ENCODE data around the gene HTR7.

Gene HTR7

DNA sequence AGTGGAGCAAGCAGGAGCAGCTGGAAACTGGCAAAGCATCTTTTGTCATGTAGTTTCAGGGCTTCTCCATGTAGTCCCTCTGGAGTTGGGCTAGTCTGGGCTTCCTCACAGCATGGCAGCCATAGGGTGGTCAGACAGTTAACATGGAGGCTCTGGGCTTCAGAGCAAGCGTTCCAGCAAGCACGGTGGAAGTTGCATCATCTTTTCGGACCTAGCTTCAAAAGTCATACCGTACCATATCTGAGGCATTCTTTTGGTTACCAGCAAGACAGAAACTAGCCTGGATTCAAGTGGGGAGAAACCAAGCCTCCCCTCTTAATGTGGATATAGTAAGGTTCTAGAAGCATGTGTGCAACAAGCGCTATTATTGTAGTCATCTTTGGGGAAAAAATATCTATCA lies 135.0 kb downstream of the HTR7 start:
- Histone ChIP-seq H3K27me3 (ENCODE audit: control insufficient read depth, insufficient read depth, low read length) (no peaks in the 10 kb centered on the region), H3K9ac (ENCODE audit: low read depth, low read length) (no peak overlapping the region), H3K4me1 (ENCODE audit: control insufficient read depth, insufficient read depth, low read length) (peaks cover 21% of the 10 kb centered on the region), H3K9me3 (ENCODE audit: control insufficient read depth, insufficient read depth, low read length) (no peaks in the 10 kb centered on the region), H3K36me3 (ENCODE audit: control insufficient read depth, insufficient read depth, low read length) (no peaks in the 10 kb centered on the region), H3K4me3 (ENCODE audit: low read depth, low read length) (no peak overlapping the region)

DNA sequence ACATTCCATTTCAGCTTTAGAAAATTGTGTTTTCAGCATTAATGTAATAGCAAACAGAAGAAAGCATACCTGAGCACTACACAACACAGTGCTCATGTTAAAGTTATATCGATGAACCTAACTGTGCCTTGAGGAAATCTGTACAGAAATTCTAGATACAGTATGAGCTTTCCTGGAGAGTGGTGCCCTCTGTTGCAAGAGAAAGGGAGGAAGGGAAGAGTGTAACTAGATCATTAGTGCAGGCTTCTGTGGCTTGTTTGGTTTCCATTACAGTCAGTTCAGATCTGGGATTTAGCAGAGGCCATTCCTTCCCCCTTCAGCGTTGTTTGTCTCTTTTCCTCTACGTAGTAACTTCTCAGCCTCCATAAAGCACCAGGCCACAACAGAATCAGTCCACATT lies 139.7 kb downstream of the HTR7 start:
- H3K9ac ChIP-seq (ENCODE audit: low read depth, low read length), result no peak overlapping the region
- no peaks in the 10 kb centered on the region for H3K27me3 ChIP-seq (ENCODE audit: control insufficient read depth, insufficient read depth, low read length)
- no peak overlapping the region for H3K4me3 ChIP-seq (ENCODE audit: low read depth, low read length)
- no peaks in the 10 kb centered on the region for H3K9me3 ChIP-seq (ENCODE audit: control insufficient read depth, insufficient read depth, low read length)
- no peaks in the 10 kb centered on the region for H3K36me3 ChIP-seq (ENCODE audit: control insufficient read depth, insufficient read depth, low read length)
- H3K4me1 ChIP-seq (ENCODE audit: control insufficient read depth, insufficient read depth, low read length), result peaks cover 2% of the 10 kb centered on the region

DNA sequence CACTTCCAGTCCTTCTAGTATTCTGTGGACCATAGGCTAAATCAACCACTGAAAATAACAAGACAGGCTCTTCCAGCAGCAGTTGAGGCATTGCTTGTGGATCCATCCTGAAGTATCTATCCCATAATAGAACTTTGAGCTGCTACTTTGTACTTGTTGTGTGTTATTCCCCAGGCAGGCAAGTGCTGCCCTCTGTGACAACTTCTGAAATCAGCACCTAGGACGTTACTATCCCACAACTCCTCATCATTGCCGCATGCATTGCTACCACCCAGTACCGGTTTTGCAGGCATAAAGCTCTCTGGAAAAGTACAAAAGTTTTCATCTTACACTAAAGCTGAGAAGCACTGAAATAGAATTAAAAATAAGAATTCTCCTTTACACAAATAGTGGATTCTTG lies 145.3 kb downstream of the HTR7 start:
- H3K36me3 ChIP-seq (ENCODE audit: control insufficient read depth, insufficient read depth, low read length), result no peaks in the 10 kb centered on the region
- H3K4me1 ChIP-seq (ENCODE audit: control insufficient read depth, insufficient read depth, low read length), result no peaks in the 10 kb centered on the region
- no peak overlapping the region for H3K9ac ChIP-seq (ENCODE audit: low read depth, low read length)
- H3K27me3 ChIP-seq (ENCODE audit: control insufficient read depth, insufficient read depth, low read length), result no peaks in the 10 kb centered on the region
- no peaks in the 10 kb centered on the region for H3K9me3 ChIP-seq (ENCODE audit: control insufficient read depth, insufficient read depth, low read length)
- H3K4me3 ChIP-seq (ENCODE audit: low read depth, low read length), result no peak overlapping the region

DNA sequence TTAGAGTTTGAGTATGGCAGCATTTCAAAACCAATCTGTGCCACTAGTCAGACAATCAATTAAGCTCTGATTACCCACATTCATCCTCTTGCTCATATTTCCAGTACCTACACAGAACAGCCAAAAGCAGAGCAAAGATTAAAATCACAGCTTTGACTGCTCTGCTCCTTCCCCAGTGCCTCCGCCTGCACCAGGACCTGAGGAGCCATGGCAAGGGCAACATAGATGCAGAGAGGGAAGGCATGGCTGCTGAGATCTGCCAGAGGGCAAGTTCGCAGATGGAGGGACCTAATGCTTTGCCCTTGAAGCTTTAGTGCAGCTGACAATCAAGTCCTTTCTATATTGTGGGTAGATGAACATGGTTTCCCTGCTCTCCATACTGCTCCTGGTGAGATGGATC lies 148.1 kb downstream of the HTR7 start:
- H3K36me3 ChIP-seq (ENCODE audit: control insufficient read depth, insufficient read depth, low read length), result no peaks in the 10 kb centered on the region
- H3K27me3 ChIP-seq (ENCODE audit: control insufficient read depth, insufficient read depth, low read length), result no peaks in the 10 kb centered on the region
- H3K9me3 ChIP-seq (ENCODE audit: control insufficient read depth, insufficient read depth, low read length), result no peaks in the 10 kb centered on the region
- no peaks in the 10 kb centered on the region for H3K4me1 ChIP-seq (ENCODE audit: control insufficient read depth, insufficient read depth, low read length)
- H3K4me3 ChIP-seq (ENCODE audit: low read depth, low read length), result no peak overlapping the region
- H3K9ac ChIP-seq (ENCODE audit: low read depth, low read length), result no peak overlapping the region

DNA sequence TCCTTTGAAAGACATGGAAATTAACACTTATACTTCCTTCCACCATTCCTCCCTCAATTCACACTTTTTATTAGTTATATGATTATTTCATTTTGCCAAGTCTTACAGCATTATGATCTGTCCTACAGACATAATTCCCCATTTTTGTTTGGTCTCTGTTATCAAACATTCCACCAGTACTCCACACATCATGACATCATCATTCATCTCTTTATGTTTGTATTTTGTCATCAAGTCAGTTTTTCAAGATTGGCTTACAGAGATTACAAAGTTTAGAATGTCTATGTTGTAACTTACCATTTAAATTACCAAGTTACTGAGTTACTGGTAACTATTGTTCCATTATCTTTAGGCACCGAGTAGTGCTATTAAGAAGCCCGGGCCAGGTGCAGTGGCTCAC lies 150.2 kb downstream of the HTR7 start:
- H3K27me3 ChIP-seq (ENCODE audit: control insufficient read depth, insufficient read depth, low read length), result no peaks in the 10 kb centered on the region
- H3K9ac ChIP-seq (ENCODE audit: low read depth, low read length), result no peak overlapping the region
- H3K36me3 ChIP-seq (ENCODE audit: control insufficient read depth, insufficient read depth, low read length), result no peaks in the 10 kb centered on the region
- no peak overlapping the region for H3K4me3 ChIP-seq (ENCODE audit: low read depth, low read length)
- H3K4me1 ChIP-seq (ENCODE audit: control insufficient read depth, insufficient read depth, low read length), result no peaks in the 10 kb centered on the region
- H3K9me3 ChIP-seq (ENCODE audit: control insufficient read depth, insufficient read depth, low read length), result no peaks in the 10 kb centered on the region

DNA sequence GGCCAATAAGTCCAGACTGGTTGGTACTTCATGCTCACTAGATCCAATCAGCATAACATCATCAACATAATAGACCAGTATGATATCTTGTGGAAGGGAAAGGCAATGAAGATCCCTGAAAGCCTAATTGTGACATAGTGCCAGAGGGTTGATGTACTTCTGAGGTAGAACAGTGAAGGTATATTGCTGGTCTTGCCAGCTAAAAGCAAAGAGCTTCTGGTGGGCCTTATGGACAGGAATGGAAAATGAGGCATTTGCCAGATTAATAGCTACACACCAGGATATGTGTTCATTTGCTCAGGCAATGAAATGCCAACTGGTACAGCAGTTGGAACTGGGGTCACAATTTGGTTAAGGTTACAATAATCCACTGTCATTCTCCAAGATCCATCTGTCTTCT lies 156.4 kb downstream of the HTR7 start:
- no peak overlapping the region for H3K9ac ChIP-seq (ENCODE audit: low read depth, low read length)
- H3K9me3 ChIP-seq (ENCODE audit: control insufficient read depth, insufficient read depth, low read length), result no peaks in the 10 kb centered on the region
- no peaks in the 10 kb centered on the region for H3K36me3 ChIP-seq (ENCODE audit: control insufficient read depth, insufficient read depth, low read length)
- H3K27me3 ChIP-seq (ENCODE audit: control insufficient read depth, insufficient read depth, low read length), result no peaks in the 10 kb centered on the region
- no peak overlapping the region for H3K4me3 ChIP-seq (ENCODE audit: low read depth, low read length)
- no peaks in the 10 kb centered on the region for H3K4me1 ChIP-seq (ENCODE audit: control insufficient read depth, insufficient read depth, low read length)

DNA sequence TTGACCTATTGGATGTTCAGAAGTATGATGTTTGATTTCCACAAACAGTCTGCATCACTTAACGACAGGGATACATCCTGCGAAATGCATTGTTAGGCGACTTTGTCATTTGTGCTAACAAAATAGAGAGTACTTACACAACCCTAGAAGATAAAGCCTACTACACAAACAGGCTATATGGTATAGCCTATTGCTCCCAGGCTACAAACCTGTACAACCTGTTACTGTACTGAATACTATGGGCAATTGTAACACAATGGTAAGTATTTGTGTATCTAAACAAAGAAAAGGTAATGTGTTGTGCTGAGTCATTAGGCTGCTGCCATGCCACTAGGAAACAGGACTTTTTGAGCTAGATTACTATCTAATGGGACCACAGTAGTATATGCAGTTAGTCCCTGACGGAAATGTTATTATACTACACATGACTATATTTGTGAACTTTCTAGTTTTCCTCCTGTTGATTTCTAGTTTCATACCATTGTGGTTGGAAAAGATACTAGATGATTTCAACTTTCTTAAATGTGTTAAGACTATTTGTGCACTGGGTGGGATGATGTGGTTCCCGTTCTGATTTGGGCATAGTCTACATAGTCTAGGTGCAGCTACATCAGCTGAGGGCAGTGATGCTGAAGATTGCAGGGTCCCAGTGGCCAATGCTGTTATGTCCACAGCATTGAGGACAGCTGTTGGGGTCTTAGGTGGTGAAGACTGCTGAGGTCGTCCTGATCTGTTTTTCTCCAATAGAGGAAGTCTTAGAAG lies 161.7 kb downstream of the HTR7 start:
- H3K9me3 ChIP-seq (ENCODE audit: control insufficient read depth, insufficient read depth, low read length), result no peaks in the 10 kb centered on the region
- H3K9ac ChIP-seq (ENCODE audit: low read depth, low read length), result no peak overlapping the region
- no peaks in the 10 kb centered on the region for H3K36me3 ChIP-seq (ENCODE audit: control insufficient read depth, insufficient read depth, low read length)
- no peak overlapping the region for H3K4me3 ChIP-seq (ENCODE audit: low read depth, low read length)
- H3K4me1 ChIP-seq (ENCODE audit: control insufficient read depth, insufficient read depth, low read length), result no peaks in the 10 kb centered on the region
- H3K27me3 ChIP-seq (ENCODE audit: control insufficient read depth, insufficient read depth, low read length), result no peaks in the 10 kb centered on the region
